ENCODE measurements around the gene PPP6R1. TPM values are rescaled to one million over a fixed set of nuclear protein-coding genes. Genes with fewer than 3 reads are reported as not detected.

Gene PPP6R1
- total RNA-seq, 1 donor from 2014 or later, result 82.3 TPM

- Mint-ChIP-seq H3K4me3 (ENCODE audit: unreplicated experiment) (no peak overlapping the region), H3K9me3 (ENCODE audit: unreplicated experiment) (no peaks in the 10 kb centered on the region), H3K27ac (ENCODE audit: unreplicated experiment) (no peak overlapping the region), H3K4me1 (ENCODE audit: low read depth, unreplicated experiment) (peaks cover 6% of the 10 kb centered on the region), H3K36me3 (ENCODE audit: unreplicated experiment) (peaks cover 3% of the 10 kb centered on the region), H3K27me3 (ENCODE audit: unreplicated experiment) (peaks cover 3% of the 10 kb centered on the region)
- TF ChIP-seq, protein P1, sequence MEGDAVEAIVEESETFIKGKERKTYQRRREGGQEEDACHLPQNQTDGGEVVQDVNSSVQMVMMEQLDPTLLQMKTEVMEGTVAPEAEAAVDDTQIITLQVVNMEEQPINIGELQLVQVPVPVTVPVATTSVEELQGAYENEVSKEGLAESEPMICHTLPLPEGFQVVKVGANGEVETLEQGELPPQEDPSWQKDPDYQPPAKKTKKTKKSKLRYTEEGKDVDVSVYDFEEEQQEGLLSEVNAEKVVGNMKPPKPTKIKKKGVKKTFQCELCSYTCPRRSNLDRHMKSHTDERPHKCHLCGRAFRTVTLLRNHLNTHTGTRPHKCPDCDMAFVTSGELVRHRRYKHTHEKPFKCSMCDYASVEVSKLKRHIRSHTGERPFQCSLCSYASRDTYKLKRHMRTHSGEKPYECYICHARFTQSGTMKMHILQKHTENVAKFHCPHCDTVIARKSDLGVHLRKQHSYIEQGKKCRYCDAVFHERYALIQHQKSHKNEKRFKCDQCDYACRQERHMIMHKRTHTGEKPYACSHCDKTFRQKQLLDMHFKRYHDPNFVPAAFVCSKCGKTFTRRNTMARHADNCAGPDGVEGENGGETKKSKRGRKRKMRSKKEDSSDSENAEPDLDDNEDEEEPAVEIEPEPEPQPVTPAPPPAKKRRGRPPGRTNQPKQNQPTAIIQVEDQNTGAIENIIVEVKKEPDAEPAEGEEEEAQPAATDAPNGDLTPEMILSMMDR (IDR thresholded peaks at IDR 0.05; ENCODE audit: partially characterized antibody, unreplicated experiment), result no peak
- DNase-seq, result no peak
Measured at GRCh38 chr19:55272142-55272541, 13.3 kb upstream of the PPP6R1 start.

DNA sequence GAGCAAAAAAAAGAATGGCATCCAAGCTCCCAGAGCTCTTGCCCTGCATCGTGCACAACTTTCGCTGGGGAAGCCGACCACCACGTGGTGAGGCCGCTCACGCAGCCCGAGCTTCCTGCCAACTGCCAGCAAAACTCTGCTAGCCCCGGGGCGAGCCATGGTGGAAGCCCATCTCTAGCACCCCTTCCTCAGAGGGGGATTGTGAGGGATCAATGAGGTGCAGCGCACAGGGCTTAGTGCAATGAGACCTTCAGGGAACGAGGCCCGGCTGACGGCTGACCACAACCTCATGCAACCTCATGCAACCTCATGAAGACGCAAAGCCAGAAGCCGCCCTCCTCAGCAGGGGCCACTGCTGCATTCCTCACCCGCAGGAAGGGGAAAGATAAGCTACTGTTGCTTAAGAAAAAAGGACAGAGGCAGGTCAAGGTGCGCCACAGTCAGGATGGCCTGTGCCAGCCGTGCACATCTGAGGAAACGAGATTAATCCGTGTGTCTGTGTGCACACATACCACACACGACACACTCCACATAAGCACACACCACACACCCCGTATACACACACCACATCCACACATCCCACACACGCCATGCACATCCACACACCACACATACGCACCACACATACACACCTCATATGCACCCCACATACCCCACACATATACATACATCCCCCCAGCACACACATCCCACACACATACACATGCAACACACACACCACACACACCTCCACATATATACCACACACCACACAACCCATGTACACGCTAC lies 11.5 kb upstream of the PPP6R1 start:
- Mint-ChIP-seq H3K27ac (ENCODE audit: unreplicated experiment) (no peak overlapping the region), H3K36me3 (ENCODE audit: unreplicated experiment) (peaks cover 11% of the 10 kb centered on the region), H3K4me1 (ENCODE audit: low read depth, unreplicated experiment) (peaks cover 6% of the 10 kb centered on the region), H3K4me3 (ENCODE audit: unreplicated experiment) (no peak overlapping the region), H3K9me3 (ENCODE audit: unreplicated experiment) (peaks cover 7% of the 10 kb centered on the region), H3K27me3 (ENCODE audit: unreplicated experiment) (peaks cover 7% of the 10 kb centered on the region)
- no peak for DNase-seq
- TF ChIP-seq, protein P1 (IDR thresholded peaks at IDR 0.05; ENCODE audit: partially characterized antibody, unreplicated experiment), result no peak

- no peak overlapping the region for H3K4me3 Mint-ChIP-seq (ENCODE audit: unreplicated experiment)
- peaks cover 3% of the 10 kb centered on the region for H3K4me1 Mint-ChIP-seq (ENCODE audit: low read depth, unreplicated experiment)
- TF ChIP-seq, protein P1 (IDR thresholded peaks at IDR 0.05; ENCODE audit: partially characterized antibody, unreplicated experiment), result no peak
- no peak overlapping the region for H3K27ac Mint-ChIP-seq (ENCODE audit: unreplicated experiment)
- DNase-seq, result no peak
- peaks cover 7% of the 10 kb centered on the region for H3K9me3 Mint-ChIP-seq (ENCODE audit: unreplicated experiment)
- peaks cover 11% of the 10 kb centered on the region for H3K36me3 Mint-ChIP-seq (ENCODE audit: unreplicated experiment)
- H3K27me3 Mint-ChIP-seq (ENCODE audit: unreplicated experiment), result peaks cover 7% of the 10 kb centered on the region
Measured at GRCh38 chr19:55269299-55269698, 10.5 kb upstream of the PPP6R1 start.

- DNase-seq, result no peak
- Mint-ChIP-seq H3K4me3 (ENCODE audit: unreplicated experiment) (no peak overlapping the region), H3K27me3 (ENCODE audit: unreplicated experiment) (peaks cover 9% of the 10 kb centered on the region), H3K4me1 (ENCODE audit: low read depth, unreplicated experiment) (no peaks in the 10 kb centered on the region), H3K9me3 (ENCODE audit: unreplicated experiment) (peaks cover 10% of the 10 kb centered on the region), H3K27ac (ENCODE audit: unreplicated experiment) (no peak overlapping the region), H3K36me3 (ENCODE audit: unreplicated experiment) (peaks cover 11% of the 10 kb centered on the region)
- TF ChIP-seq, protein P1 (IDR thresholded peaks at IDR 0.05; ENCODE audit: partially characterized antibody, unreplicated experiment), result no peak
Measured at GRCh38 chr19:55266840-55267239, 8.0 kb upstream of the PPP6R1 start.

DNA sequence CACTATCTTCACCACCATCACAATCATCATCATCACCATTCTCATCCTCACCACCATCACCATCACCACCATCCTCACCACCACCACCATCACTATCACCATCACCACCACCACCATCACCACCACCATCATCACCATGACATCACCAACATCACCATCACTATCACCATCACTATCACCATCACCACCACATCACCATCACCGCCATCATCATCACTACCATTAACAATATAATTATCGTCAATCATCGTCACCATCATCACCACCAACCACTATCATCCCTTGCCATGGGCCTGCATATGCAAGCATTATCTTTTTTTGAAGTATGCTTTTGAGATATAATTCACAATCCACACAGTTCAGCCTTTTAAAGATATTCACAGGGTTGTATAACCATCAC lies 7.6 kb upstream of the PPP6R1 start:
- Mint-ChIP-seq H3K36me3 (ENCODE audit: unreplicated experiment) (peaks cover 11% of the 10 kb centered on the region), H3K27ac (ENCODE audit: unreplicated experiment) (peak overlapping the region; percentile 3), H3K9me3 (ENCODE audit: unreplicated experiment) (peaks cover 10% of the 10 kb centered on the region), H3K4me3 (ENCODE audit: unreplicated experiment) (peak overlapping the region; percentile 2), H3K27me3 (ENCODE audit: unreplicated experiment) (peaks cover 8% of the 10 kb centered on the region), H3K4me1 (ENCODE audit: low read depth, unreplicated experiment) (no peaks in the 10 kb centered on the region)
- DNase-seq, result no peak
- TF ChIP-seq, protein P1 (IDR thresholded peaks at IDR 0.05; ENCODE audit: partially characterized antibody, unreplicated experiment), result no peak

Measured in glutamatergic neuron (in vitro differentiated cells).